ENCODE data around the gene SNAI3. TPM values are rescaled to one million over a fixed set of nuclear protein-coding genes. Genes with fewer than 3 reads are reported as not detected.

SNAI3 gene
- total and polyA plus RNA-seq, 2 donors = 1.5 to 2.9 TPM

DNA sequence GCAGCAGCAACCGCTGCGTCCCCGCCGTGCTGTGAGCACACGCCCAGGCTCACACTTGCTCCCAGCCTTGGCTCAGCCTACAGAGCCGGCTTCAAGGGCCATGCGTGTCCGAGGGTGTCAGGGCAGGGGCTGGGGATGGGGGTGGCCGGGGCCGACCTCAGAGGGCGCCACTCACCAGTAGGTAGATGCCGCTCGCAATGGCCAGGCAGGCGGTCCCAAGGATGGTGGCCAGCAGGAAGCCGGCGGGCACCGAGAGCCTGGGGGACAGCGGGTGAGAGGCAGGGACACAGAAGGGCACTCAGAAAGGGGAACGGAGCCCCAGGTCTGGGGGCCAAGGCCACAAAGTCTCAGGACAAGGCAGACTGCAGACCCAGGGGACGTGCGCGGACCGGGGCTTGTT, 40.4 kb downstream of the SNAI3 start:
- Histone ChIP-seq H3K4me1 (ENCODE audit: control insufficient read depth in 2 of 2, insufficient read depth in 2 of 2, low read length in 2 of 2) (peaks cover 8 to 12% of the 10 kb centered on the region in 2 donors), H3K9me3 (ENCODE audit: control insufficient read depth in 2 of 2, insufficient read depth in 1 of 2, low read length in 1 of 2) (peaks cover 2 to 3% of the 10 kb centered on the region in 2 donors), H3K27me3 (ENCODE audit: control insufficient read depth in 2 of 2, insufficient read depth in 1 of 2, low read length in 1 of 2) (peaks cover under 1 to 5% of the 10 kb centered on the region in 2 donors), H3K27ac (ENCODE audit: low read depth in 1 of 2, low read length in 1 of 2) (no peak overlapping the region), H3K36me3 (ENCODE audit: control insufficient read depth in 2 of 2, insufficient read depth in 2 of 2, low read length in 1 of 2) (peaks cover 14 to 36% of the 10 kb centered on the region in 2 donors), H3K4me3 (ENCODE audit: low read length in 2 of 2) (no peak overlapping the region)
- WGBS = 95% methylated on average over 23 of the region's 23 CpGs
- DNase-seq (ENCODE audit: low read depth in 6 of 9, low spot score in 9 of 9) = no peak

DNA sequence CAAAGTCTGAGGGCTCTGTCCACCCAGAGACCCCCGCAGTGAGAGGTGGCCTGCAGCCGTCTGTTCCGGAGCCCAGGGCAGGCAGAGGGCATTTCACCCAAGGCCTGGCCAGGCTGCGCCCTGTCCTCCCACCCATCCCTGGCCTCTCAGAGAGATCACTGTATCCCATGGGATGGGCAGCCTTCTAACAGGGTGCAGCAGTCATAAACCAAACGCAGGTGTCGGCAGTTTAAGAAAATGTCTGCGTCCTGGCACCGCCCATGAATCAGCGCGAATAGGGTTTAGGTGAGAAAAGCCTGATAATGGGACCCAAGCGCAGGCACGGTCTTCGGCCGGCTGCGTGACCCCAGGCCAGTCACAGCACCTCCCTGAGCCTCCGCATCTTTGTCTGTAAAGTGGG, 40.9 kb downstream of the SNAI3 start:
- no peak for DNase-seq (ENCODE audit: low read depth in 6 of 9, low spot score in 9 of 9)
- H3K27ac ChIP-seq (ENCODE audit: low read depth in 1 of 2, low read length in 1 of 2) = no peak overlapping the region
- no peak overlapping the region for H3K4me3 ChIP-seq (ENCODE audit: low read length in 2 of 2)
- peaks cover 5 to 10% of the 10 kb centered on the region in 2 donors for H3K27me3 ChIP-seq (ENCODE audit: control insufficient read depth in 2 of 2, insufficient read depth in 1 of 2, low read length in 1 of 2)
- 93% methylated on average over 16 of the region's 16 CpGs for WGBS
- peaks cover 2 to 3% of the 10 kb centered on the region in 2 donors for H3K9me3 ChIP-seq (ENCODE audit: control insufficient read depth in 2 of 2, insufficient read depth in 1 of 2, low read length in 1 of 2)
- H3K4me1 ChIP-seq (ENCODE audit: control insufficient read depth in 2 of 2, insufficient read depth in 2 of 2, low read length in 2 of 2) = peaks cover 8 to 12% of the 10 kb centered on the region in 2 donors
- peaks cover 14 to 36% of the 10 kb centered on the region in 2 donors for H3K36me3 ChIP-seq (ENCODE audit: control insufficient read depth in 2 of 2, insufficient read depth in 2 of 2, low read length in 1 of 2)

DNA sequence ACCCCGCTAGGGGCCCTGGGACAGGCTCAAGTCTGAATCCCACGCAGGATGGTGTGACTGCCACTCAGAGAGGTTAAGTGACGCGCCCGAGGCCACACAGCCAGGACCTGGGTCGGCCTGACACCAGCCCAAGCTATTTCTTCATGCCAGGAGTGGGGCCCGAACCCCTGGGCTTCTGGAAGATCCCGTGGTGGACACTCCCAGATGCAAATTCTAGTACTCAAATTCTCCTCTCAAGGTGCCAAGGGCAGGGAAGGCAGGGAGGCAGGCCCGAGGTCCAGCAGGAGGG, 42.7 kb downstream of the SNAI3 start:
- Histone ChIP-seq H3K27ac (ENCODE audit: low read depth in 1 of 2, low read length in 1 of 2) (no peak overlapping the region), H3K27me3 (ENCODE audit: control insufficient read depth in 2 of 2, insufficient read depth in 1 of 2, low read length in 1 of 2) (peaks cover 14 to 29% of the 10 kb centered on the region in 2 donors), H3K4me3 (ENCODE audit: low read length in 2 of 2) (no peak overlapping the region), H3K36me3 (ENCODE audit: control insufficient read depth in 2 of 2, insufficient read depth in 2 of 2, low read length in 1 of 2) (peaks cover 14 to 33% of the 10 kb centered on the region in 2 donors), H3K9me3 (ENCODE audit: control insufficient read depth in 2 of 2, insufficient read depth in 1 of 2, low read length in 1 of 2) (peaks cover 2 to 6% of the 10 kb centered on the region in 2 donors), H3K4me1 (ENCODE audit: control insufficient read depth in 2 of 2, insufficient read depth in 2 of 2, low read length in 2 of 2) (no peaks in the 10 kb centered on the region)
- 96% methylated on average over 9 of the region's 9 CpGs for WGBS
- no peak for DNase-seq (ENCODE audit: low read depth in 6 of 9, low spot score in 9 of 9)

DNA sequence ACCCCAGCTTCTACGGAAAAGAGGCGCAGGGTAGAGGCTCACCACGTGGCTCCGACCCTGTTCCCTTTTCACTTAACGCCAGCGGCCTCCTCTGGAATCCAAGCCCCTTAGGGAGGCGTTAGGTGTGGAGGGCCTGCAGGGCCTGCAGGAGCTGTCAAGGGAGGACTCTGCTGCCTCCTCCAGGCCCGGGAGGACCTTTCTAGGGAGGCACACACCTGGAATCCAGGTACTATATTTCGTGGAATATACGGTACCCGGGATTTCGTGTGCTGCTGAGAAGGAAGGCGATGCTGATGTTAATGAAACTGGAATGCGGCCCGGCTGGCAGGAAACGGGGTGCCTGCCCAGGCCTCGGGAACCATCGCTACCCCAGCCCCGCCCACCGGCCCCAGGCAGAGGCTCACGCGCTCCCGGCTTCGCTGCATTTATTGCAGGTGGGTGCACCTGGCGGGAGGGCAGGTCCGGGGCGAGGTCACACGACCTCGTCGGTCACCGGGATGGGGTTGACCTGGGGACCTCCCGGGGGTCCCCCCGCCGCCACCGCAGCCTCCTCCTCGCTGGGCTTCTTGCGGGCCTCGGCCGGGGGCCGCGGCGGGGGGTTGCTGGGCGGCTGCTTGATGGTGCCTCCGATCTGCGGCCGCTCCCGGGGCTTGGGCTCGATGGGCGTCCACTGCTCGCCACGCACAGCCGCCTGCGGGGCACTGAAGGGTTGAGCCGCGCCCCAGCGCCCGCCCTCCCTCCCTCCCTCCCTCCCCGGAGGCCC, 43.2 kb downstream of the SNAI3 start:
- Histone ChIP-seq H3K4me3 (ENCODE audit: low read length in 2 of 2) (no peak overlapping the region), H3K4me1 (ENCODE audit: control insufficient read depth in 2 of 2, insufficient read depth in 2 of 2, low read length in 2 of 2) (peaks cover 0 to 4% of the 10 kb centered on the region in 2 donors), H3K36me3 (ENCODE audit: control insufficient read depth in 2 of 2, insufficient read depth in 2 of 2, low read length in 1 of 2) (peaks cover 14 to 33% of the 10 kb centered on the region in 2 donors), H3K9me3 (ENCODE audit: control insufficient read depth in 2 of 2, insufficient read depth in 1 of 2, low read length in 1 of 2) (peaks cover 5 to 11% of the 10 kb centered on the region in 2 donors), H3K27ac (ENCODE audit: low read depth in 1 of 2, low read length in 1 of 2) (no peak overlapping the region), H3K27me3 (ENCODE audit: control insufficient read depth in 2 of 2, insufficient read depth in 1 of 2, low read length in 1 of 2) (peaks cover 17 to 34% of the 10 kb centered on the region in 2 donors)
- 94% methylated on average over 58 of the region's 58 CpGs for WGBS
- DNase-seq (ENCODE audit: low read depth in 6 of 9, low spot score in 9 of 9) = no peak

DNA sequence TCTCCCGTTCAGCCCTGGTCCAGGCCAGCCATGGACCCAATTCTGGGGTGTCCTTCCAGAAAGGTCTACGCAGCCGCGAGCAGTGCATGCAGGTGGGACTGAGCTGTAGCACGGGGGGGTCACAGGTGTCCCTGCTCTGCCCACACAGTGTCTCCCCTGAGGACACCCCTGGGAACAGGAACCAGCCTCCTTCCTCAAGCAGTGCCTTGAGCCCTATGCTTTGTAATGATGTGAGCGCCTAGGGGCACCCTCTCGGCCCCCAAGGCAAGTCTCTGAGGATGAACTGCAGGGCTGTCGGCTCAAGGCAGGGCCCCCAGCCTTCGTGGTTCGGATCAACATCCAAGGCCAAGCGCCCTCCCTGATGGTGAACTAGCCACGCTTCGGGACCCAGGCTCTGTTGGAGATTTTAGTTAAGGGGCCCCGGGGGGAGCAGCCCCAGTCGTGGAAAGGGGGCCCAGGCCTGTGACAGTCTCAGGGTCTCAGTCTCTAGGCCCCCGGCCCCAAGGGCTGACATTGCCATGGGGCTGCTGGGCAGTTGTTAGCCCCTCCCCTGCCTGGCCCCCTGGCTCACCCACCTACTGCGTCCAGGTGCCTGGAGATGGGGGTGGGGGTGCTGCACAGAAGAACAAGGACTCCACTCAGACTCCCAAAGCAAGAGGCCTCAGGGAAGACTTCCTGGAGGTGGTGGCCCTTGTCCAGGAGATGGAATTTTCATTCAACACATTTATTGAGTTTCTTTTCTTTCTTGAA, 45.6 kb downstream of the SNAI3 start:
- no peak overlapping the region for H3K27ac ChIP-seq (ENCODE audit: low read depth in 1 of 2, low read length in 1 of 2)
- 61% methylated on average over 17 of the region's 17 CpGs for WGBS
- no peak for DNase-seq (ENCODE audit: low read depth in 6 of 9, low spot score in 9 of 9)
- peaks cover 5 to 11% of the 10 kb centered on the region in 2 donors for H3K9me3 ChIP-seq (ENCODE audit: control insufficient read depth in 2 of 2, insufficient read depth in 1 of 2, low read length in 1 of 2)
- H3K4me3 ChIP-seq (ENCODE audit: low read length in 2 of 2) = no peak overlapping the region
- peaks cover 28 to 58% of the 10 kb centered on the region in 2 donors for H3K27me3 ChIP-seq (ENCODE audit: control insufficient read depth in 2 of 2, insufficient read depth in 1 of 2, low read length in 1 of 2)
- H3K36me3 ChIP-seq (ENCODE audit: control insufficient read depth in 2 of 2, insufficient read depth in 2 of 2, low read length in 1 of 2) = peaks cover 14 to 18% of the 10 kb centered on the region in 2 donors
- peaks cover 0 to 4% of the 10 kb centered on the region in 2 donors for H3K4me1 ChIP-seq (ENCODE audit: control insufficient read depth in 2 of 2, insufficient read depth in 2 of 2, low read length in 2 of 2)

DNA sequence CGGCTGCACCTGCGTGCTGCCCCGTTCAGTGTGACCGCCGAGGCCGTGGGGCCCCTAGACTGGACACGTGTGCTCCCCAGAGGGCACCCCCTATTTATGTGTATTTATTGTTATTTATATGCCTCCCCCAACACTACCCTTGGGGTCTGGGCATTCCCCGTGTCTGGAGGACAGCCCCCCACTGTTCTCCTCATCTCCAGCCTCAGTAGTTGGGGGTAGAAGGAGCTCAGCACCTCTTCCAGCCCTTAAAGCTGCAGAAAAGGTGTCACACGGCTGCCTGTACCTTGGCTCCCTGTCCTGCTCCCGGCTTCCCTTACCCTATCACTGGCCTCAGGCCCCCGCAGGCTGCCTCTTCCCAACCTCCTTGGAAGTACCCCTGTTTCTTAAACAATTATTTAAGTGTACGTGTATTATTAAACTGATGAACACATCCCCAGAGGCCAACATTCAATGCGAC, 46.2 kb downstream of the SNAI3 start:
- peaks cover 11 to 15% of the 10 kb centered on the region in 2 donors for H3K36me3 ChIP-seq (ENCODE audit: control insufficient read depth in 2 of 2, insufficient read depth in 2 of 2, low read length in 1 of 2)
- peaks cover 0 to 5% of the 10 kb centered on the region in 2 donors for H3K4me1 ChIP-seq (ENCODE audit: control insufficient read depth in 2 of 2, insufficient read depth in 2 of 2, low read length in 2 of 2)
- WGBS = 52% methylated on average over 13 of the region's 13 CpGs
- peaks cover 33 to 64% of the 10 kb centered on the region in 2 donors for H3K27me3 ChIP-seq (ENCODE audit: control insufficient read depth in 2 of 2, insufficient read depth in 1 of 2, low read length in 1 of 2)
- no peak overlapping the region for H3K4me3 ChIP-seq (ENCODE audit: low read length in 2 of 2)
- H3K27ac ChIP-seq (ENCODE audit: low read depth in 1 of 2, low read length in 1 of 2) = no peak overlapping the region
- H3K9me3 ChIP-seq (ENCODE audit: control insufficient read depth in 2 of 2, insufficient read depth in 1 of 2, low read length in 1 of 2) = peaks cover 5 to 11% of the 10 kb centered on the region in 2 donors
- no peak for DNase-seq (ENCODE audit: low read depth in 6 of 9, low spot score in 9 of 9)

DNA sequence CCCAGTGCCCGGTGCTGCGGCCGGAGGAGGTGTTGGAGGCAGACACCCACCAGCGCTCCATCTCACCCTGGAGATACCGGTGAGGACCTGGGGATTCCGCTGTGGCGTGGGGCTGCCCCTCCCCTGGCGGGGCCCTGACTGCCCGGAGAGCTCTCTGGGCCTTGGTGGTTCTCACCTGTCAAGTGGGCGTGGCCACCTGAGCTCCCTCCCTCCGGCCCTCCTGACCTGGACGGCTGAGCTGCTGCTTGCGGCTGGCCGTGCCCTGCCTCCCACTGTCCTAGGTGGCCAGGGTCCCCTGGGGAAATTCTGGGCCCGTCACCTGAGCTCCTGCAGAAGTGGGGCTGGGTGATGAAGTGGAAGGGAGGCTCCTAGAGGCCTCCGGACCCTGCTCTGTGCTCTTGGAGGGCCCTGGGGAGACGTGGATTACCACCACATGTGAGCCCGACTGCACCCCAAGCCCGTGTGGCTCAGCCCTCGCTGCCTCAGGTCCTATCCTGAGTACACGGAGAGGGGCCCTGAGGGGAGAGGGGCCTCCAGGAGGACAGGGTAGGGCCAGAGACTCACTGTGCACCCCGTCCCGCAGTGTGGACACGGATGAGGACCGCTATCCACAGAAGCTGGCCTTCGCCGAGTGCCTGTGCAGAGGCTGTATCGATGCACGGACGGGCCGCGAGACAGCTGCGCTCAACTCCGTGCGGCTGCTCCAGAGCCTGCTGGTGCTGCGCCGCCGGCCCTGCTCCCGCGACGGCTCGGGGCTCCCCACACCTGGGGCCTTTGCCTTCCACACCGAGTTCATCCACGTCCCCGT, 46.9 kb downstream of the SNAI3 start:
- no peak for DNase-seq (ENCODE audit: low read depth in 6 of 9, low spot score in 9 of 9)
- Histone ChIP-seq H3K27me3 (ENCODE audit: control insufficient read depth in 2 of 2, insufficient read depth in 1 of 2, low read length in 1 of 2) (peaks cover 35 to 70% of the 10 kb centered on the region in 2 donors), H3K4me1 (ENCODE audit: control insufficient read depth in 2 of 2, insufficient read depth in 2 of 2, low read length in 2 of 2) (peaks cover 0 to 11% of the 10 kb centered on the region in 2 donors), H3K4me3 (ENCODE audit: low read length in 2 of 2) (no peak overlapping the region), H3K9me3 (ENCODE audit: control insufficient read depth in 2 of 2, insufficient read depth in 1 of 2, low read length in 1 of 2) (peaks cover 5 to 11% of the 10 kb centered on the region in 2 donors), H3K27ac (ENCODE audit: low read depth in 1 of 2, low read length in 1 of 2) (no peak overlapping the region), H3K36me3 (ENCODE audit: control insufficient read depth in 2 of 2, insufficient read depth in 2 of 2, low read length in 1 of 2) (peaks cover 10 to 15% of the 10 kb centered on the region in 2 donors)
- WGBS = 33% methylated on average over 45 of the region's 45 CpGs

DNA sequence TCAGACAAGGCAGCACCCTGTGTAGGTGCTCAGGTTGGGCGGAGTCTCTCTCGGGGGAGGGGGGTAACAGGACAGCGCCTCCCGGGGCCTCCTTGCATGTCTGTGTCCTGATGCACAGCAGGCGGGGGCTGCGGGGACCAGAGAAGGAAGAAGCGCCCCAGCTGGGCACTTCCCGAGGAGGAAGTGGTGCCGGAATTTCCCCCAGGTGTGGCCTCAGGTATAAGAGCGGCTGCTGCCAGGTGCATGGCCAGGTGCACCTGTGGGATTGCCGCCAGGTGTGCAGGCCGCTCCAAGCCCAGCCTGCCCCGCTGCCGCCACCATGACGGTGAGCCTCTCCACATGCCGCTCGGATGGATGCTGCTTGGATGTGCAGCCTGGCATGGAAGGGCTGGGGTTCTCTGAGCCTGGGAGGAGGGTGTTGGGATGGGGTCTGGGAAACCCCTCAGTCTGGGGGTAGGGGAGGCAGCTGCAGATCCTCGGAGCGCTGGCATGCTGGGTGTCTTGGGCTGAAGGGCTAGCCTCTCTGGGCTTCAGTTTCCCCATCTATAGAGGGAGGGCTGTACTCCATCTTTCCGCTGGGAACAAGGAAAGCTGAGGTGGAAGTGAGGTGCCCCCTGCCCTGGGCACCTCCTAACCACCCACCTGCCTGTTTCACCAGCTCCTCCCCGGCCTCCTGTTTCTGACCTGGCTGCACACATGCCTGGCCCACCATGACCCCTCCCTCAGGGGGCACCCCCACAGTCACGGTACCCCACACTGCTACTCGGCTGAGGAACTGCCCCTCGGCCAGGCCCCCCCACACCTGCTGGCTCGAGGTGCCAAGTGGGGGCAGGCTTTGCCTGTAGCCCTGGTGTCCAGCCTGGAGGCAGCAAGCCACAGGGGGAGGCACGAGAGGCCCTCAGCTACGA, 47.7 kb downstream of the SNAI3 start, which contains the start of gene IL17C:
Gene IL17C (plus strand): TSS at position 250 of the 908 bp plus-strand sequence. CDS start 70 bp downstream, at position 320.
- peaks cover 5 to 19% of the 10 kb centered on the region in 2 donors for H3K4me1 ChIP-seq (ENCODE audit: control insufficient read depth in 2 of 2, insufficient read depth in 2 of 2, low read length in 2 of 2)
- WGBS = 46% methylated on average over 27 of the region's 27 CpGs
- peak in 1 of 9 donors; percentile 16 for DNase-seq (ENCODE audit: low read depth in 6 of 9, low spot score in 9 of 9)
- no peak within 1 kb of the TSS for H3K4me3 ChIP-seq (ENCODE audit: low read length in 2 of 2)
- H3K27ac ChIP-seq (ENCODE audit: low read depth in 1 of 2, low read length in 1 of 2) = no peak within 1 kb of the TSS
- H3K27me3 ChIP-seq (ENCODE audit: control insufficient read depth in 2 of 2, insufficient read depth in 1 of 2, low read length in 1 of 2) = peaks cover 35 to 79% of the 10 kb centered on the region in 2 donors
- peaks cover 5 to 13% of the 10 kb centered on the region in 2 donors for H3K36me3 ChIP-seq (ENCODE audit: control insufficient read depth in 2 of 2, insufficient read depth in 2 of 2, low read length in 1 of 2)
- peaks cover 5 to 11% of the 10 kb centered on the region in 2 donors for H3K9me3 ChIP-seq (ENCODE audit: control insufficient read depth in 2 of 2, insufficient read depth in 1 of 2, low read length in 1 of 2)

Measured in thymus (tissue), 11 donors.